Left renal cortex interstitium (tissue), 4 donors: ENCODE data around the gene CAMK1D. TPM values are rescaled to one million over a fixed set of nuclear protein-coding genes. Genes with fewer than 3 reads are reported as not detected.
"Not testable (repeated sequence)": the region's sequence is repeated elsewhere in the genome, so short reads cannot be mapped to it uniquely, and the experiment has no call there.

ENCODE experiments used
- DNase-seq, 4 donors: peaks; one replicate each; pipeline ENCODE4 v3.0.0-alpha.2; 2013; ENCODE audit warnings: low read depth in 4 of 4, low spot score in 2 of 4, missing footprints in 1 of 4
- polyA plus RNA-seq, 4 donors: library from polyadenylated mRNA; unstranded; fragments of 120-200 nt; gene quantifications; one replicate each; pipeline ENCODE4 v1.2.1, GENCODE V29; 2013; ENCODE audit not compliant: insufficient read length in 4 of 4

The CAMK1D gene
- polyA plus RNA-seq, 4 donors: 10.1 to 13.0 (median 10.8) TPM

DNA sequence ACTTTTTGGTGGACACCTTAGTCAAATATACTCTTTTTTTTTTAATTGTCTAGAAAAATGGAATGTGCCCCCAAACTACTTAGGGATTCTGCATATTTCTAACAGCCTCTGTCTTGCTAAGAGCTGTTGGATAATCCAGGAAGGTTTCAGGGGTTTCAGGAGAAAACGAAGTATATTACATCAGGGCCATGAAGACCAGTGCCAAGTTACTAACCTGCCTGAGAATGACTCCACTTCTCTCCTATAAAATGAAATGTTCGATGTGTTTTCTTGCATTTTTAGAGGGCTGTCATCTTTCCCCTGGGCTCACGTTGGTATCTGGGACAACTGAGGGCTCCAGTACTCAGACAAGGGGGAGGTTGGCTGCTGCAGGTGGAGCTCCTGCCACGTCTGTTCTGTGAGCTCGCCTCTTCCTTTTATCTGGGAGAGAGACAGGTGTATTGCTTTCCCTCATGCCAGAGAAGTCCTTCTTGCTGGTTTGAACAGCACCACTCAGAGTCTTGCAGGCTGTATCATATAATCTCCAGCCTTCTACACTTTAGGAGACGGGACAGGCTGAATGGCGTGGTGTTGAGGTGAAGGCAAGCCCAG lies 71.3 kb downstream of the CAMK1D start:
- no peak for DNase-seq

DNA sequence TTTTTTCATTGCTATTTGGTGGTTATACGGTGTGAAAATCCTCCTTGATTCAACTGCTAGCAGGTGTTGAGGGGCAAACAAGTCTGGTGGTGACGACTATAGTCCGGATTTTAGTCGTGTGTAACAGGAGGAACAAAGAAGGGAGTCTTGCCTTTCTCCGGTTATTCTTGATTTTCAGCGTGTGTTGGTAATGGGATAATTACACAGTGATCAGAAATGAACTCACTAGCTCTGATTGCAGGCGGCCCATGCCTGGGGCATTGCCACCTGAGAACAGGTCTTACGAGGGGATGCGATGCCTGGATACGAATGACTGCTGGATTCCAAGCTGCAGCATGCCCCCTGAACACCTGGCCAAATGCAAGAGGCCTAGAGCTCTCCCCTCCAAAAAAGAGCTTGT lies 72.8 kb downstream of the CAMK1D start:
- DNase-seq: no peak

DNA sequence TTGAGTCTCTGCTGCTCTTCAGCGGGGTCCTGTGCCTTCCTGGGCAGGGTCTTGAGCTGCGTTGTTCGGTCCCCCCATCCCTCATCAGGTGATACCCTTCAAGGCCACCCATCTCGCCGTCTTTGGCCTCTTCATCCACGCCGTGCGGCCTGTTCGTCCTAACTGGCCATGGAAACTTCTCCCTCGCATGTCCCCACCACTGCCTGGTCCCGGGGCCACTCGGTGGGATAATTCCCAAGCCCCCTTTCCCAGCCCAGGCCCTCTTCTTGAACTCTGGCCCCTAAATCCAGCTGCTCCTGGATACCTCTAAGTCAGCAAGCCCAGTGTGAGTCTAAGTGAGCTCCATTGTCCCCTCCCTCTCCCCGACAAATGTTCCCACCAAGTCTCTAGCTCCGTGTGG lies 74.5 kb downstream of the CAMK1D start:
- no peak for DNase-seq

DNA sequence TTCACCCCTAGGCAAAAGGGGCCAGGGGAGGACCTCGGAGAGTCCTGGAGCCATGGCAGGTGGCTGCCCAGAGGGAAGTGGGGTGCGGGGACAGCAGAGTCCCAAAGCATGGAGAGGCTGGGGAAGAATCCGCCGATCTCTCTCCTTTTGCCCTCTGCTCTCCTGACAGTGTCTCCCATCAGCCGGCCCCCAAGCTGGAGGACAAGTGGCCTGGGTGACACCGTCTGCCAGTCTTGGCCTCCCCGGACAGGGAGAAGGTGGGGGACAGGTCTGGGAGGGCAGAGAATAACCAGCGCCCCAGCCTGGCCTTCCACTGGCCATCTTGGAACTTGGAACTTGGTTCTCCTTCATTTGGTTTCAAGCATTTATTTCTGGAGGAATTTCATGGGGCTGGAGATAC lies 77.9 kb downstream of the CAMK1D start:
- no peak for DNase-seq

DNA sequence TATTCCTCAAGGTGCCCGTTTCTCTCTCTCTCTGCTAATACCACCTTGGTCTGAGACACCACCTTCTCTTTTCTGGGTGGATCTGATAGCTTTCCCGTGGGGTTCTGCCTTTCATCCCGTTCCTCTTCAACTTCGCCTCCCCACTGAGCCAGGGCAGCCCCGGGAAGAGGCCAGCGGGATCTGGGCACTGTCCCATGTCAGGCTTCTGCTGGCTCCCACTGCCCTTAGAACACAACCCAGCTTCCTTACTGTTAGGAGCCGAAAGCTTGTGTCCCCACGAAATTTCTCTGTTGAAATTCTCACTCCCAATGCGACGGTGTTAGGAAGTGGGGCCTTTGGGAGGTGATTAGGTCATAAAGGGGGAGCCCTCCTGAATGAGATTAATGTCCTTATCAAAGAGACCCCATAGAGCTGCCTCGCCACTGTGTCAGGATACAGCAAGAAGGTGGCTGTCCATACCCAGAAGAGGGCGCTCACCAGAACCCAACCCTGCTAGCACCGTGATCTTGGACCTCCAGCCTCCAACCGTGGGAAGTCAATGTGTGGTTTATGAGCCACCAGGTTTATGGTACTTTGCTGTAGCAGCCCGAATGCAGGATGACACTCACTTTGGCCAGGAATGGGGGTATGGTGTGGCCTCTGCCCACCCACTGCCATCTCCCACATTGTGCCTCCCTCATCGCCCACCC lies 79.2 kb downstream of the CAMK1D start:
- no peak for DNase-seq

DNA sequence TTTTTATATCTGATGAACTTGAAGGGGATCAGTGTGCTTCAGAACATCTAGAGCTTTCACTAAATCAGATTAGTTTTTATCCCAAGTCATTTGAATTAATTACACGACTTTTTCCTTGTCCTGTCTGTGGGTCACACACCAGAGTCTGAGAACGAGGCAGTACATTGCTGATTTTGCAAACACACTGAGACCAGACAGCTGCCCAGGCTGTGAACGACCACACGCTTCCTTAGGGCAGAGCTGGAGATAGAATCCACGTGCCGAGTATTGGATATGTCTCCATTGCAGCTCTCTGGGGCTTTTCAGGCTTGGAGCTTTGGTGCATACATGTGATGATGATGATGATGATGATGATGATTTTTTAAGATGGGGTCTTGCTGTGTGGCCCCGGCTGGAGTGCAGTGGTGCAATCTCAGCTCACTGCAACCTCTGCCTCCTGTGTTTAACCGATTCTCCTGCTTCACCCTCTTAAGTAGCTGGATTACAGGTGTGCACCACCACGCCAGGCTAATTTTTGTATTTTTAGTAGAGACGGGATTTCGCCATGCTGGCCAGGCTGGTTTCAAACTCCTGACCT lies 81.1 kb downstream of the CAMK1D start:
- no peak for DNase-seq

DNA sequence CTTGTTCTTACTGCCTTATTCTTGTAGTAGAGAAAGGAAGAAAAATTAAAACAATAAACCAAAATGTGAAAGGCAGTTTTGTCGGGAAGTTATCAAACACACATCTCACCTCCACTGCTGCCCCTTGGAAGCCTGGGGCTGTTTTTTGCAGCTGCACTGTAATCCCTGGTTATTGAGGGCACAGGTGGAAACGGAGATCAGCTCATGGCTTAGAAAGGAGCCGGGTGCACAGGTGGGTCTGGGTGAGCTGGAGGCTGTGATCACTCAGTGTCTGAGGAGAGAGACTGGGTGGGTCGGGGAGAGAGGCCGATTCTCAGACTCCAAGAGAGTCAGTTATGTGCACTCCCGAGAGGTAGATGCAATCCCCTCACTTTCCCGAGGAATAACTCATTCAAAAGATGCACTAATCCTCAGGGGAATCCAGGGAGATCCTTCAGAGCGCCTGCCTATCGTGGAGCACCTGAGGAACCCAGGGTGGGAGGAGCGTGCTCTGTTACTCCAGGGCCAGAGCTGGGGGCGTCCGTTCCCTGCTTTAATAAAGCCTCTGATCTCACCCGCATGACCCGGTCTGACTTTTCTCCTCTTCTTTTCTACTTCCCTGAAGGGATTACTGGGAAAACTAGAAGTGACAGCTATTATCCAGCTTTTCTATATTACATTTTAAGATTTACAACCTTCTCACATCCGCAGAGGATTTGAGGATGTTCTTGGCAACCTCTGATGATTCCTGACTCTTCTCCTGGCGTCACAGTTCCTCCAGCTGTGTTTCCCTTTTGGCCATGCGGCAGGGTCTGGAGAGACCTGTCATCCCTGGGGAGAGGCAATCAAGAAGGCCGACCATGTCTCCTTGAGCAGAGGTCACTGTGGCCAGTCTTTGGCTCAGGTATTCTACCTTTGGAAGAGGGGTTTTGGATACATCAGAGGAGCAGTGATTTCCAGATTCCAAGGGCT lies 82.1 kb downstream of the CAMK1D start:
- no peak for DNase-seq

DNA sequence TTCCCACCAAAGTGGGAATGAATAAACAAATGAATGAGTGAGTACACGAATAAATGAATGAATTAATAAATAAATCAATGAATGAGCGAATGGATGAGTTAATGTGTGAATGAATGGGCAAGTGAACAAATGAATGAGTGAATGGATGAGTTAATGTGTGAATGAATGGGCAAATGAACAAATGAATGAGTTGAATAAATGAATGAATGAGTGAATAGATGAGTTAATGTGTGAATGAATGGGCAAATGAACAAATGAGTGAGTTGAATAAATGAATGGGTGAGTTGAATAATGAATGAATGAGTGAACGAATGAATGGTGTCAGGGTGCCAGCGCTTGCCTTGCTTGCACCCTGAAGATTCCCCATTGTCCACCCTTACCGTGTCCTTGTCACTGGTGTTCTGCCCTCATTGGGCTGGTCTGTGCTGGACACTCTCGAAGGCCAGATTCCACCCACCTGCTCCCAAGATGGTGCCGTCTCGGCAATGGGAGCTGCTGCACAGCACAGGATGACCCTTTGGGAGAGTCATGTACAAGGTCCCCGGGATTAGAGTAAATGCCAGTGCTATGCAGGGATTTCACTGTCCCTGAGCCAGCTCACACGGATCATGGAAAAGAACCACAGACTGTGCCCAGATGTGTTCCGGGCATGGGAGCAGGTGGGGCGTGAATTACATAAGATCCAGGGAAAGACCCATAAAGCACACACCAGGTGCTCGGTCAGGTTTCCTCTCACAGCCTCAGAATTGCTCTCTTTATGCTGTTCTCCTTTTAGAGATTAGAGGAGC lies 83.2 kb downstream of the CAMK1D start:
- no peak for DNase-seq

DNA sequence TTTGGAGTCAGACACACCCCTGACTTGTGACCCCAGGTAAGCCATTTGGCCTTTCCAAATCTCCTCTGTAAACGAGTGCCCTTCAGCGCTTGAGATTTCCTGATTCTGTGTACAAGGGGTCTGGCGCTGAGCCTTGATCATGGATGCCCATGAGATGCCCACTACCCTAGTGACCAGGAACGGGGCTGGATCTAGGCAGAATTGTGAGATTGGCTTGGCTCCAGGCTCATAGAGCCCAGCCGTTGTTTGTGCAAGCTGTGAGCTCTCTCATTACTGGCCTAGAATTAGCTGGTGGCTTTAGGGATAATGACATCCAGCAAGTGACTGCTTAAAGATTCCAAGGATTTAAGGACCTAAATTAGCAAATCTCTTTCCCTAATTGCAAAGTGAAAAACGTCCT lies 84.9 kb downstream of the CAMK1D start:
- no peak for DNase-seq

DNA sequence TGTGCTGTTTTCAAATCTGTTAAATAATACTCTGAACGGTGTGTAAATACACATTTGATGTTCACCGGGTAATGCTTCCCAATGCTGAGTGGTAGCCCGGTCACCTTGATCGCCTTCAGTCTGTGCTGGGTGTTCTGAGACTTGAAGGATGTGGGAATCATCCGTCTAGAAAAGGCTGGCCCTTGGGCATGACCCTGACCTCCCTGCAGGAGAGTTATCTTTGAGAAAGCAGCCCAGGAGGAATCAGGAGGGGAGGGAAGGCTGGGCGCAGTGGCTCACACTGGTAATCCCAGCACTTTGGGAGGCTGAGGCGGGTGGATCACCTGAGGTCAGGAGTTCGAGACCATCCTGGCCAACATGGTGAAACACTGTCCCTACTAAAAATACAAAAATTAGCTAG lies 85.3 kb downstream of the CAMK1D start:
- DNase-seq: not testable (repeated sequence)

DNA sequence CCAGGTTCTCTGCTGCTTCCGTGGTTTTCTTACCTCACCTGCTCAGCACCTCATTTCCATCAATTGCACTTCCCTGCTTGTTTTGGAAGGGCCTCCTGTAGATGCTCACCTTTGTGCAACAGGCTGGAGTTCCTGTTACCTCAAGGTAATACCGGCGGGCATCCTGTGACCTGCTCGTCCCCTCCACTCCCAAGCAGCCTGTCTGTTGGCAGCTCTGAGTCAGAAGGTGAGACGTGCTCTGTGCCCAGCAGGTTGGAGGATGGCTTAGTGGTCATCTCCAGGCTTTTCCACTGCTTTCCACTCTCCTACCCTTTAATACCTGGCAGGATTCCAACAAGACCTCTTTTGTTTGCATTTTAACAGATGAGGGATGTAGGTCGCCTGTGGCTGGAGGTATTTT lies 86.0 kb downstream of the CAMK1D start:
- DNase-seq: no peak

DNA sequence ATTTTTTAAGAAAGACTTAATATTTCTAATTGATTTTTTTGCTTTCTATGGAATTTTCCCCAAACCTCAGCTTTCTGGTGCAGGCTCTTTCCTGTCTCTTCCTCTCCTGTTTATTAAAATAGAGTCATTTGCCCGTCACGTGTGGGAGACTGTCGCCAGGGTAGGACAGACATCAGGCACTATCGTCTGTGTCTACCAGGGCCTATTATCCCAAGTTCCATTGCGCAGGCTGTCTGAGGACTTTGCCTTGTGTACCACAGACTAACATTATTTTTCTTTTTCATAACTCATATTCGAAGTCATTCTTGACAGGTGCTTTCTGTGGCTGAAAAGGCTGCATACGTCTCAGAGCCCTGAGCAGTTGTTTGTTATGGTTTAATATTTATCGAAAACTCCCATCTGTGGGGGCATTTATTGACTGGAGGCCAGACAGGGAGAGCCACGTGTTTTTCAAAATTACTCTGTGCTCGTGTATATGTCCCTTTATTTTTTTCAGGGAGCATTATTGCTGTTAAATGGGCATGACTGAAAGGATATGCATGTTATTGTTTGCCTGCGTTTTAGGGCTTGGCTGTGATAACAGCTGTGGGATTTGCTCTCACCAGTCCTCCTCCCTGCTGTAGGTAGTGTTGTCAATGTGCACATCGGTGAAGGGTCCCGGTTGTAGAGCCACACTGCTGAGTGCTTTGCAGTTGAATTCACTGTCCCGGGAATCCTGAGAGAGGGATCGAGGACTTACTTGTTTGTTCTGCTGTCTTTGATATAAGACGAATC lies 89.8 kb downstream of the CAMK1D start:
- DNase-seq: no peak

DNA sequence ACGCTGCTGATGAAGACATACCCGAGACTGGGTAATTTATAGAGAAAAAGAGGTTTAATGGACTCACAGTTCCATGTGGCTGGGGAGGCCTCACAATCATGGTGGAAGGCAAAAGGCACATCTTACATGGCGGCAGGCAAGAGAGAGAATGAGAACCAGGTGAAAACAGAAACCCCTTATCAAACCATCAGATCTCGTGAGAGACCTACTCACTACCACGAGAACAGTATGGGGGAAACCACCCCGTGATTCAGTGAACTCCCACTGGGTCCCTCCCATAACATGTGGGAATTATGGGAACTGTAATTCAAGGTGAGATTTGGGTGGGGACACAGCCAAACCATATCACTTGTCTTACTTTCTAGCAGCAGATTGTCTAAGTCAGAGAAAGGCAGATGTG lies 90.4 kb downstream of the CAMK1D start:
- not testable (repeated sequence) for DNase-seq

DNA sequence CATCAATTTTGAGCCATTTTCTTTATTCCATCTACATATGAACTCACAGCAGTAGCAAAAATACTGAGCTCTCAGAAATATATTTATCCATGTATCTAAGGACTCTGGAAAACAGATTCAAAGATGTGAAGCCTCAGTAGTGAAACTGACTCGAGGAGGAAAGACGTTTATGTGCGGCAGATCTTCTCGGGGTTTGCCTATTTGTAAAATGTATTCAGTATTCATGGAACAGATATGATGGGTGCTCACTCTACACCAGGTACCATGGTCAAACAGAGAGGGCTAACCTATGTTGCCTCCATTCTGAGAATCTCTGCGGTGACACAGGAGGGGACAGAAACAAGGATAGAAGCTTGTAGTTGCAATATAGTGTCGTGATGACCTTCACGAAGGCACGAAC lies 93.7 kb downstream of the CAMK1D start:
- DNase-seq: no peak

DNA sequence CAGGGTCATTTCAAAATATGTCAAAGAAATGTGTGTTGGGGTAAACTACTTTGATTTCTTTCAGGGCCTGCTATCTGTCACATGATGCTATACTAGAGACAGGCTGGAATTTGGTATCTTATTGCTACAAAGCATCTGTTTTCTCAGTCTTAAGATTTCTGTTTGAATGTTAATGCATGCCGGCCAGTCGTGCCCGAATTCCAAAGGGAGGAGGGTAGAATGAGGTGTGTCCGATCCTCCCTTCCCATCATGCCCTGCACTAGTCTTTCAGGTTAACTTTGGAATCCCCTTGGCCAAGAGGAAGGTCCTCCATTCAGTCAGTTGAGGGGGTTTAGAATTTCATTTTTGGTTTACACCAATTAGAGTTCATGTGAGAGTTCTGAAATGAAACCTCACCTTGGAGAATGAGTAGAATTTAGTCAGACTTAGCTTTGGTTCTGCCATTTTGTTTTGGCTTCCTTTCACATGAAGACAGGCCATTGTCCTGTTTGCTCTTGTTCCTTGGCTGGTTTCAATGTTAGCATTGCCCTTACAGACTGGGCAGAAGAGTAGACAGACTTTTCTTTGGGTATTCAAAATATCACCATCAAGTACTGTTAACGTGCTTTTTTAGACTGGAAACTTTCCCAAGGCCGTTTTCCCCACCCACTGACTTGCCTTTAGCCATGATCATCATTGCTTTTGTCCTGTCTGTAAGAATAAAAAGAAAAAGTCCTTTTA lies 95.8 kb downstream of the CAMK1D start:
- no peak for DNase-seq

DNA sequence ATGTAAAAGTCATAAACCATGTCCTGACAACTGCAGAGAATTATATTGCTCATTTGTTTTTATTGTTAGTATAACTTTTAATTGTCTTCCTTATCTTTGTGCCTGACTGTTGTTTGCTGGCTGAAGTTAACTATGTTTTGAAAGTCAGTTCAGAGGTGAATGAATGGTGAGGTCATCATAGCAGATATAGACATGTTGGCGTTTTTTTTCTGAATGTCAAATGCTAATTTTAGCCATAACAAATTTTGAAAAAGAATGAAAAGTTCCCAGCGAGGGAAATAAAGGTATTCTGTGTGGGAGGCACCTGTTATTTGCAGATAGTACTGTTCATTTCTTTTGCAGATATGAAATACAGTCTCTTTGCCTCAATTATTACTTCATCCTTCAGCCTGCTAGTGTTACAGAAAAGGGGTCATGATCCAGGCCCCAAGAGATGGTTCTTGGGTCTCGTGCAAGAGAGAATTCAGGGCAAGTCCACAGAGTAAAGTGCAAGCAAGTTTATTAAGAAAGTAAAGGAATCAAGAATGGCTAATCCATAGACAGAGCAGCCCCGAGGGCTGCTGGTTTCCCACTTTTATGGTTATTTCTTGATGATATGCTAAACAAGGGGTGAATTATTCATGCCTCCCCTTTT lies 96.5 kb downstream of the CAMK1D start:
- no peak for DNase-seq

DNA sequence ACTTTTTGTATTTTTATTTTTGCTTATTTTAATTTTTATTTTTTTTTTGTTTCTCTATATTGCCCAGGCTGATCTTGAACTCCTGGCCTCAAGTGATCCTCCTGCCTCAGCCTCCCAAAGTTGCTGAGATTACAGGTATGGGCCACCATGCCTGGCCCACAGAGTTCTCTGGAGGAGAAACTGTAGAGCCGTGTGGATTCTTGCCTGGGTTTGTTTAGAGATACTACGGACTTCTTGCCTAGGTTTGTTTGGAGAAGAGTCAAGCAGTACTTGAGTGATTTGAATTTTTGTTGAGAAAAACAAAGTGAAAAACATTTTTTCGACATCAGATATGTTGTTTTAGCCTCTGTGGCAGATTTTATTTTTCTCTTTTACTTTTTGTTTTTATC lies 99.0 kb downstream of the CAMK1D start:
- DNase-seq: no peak

DNA sequence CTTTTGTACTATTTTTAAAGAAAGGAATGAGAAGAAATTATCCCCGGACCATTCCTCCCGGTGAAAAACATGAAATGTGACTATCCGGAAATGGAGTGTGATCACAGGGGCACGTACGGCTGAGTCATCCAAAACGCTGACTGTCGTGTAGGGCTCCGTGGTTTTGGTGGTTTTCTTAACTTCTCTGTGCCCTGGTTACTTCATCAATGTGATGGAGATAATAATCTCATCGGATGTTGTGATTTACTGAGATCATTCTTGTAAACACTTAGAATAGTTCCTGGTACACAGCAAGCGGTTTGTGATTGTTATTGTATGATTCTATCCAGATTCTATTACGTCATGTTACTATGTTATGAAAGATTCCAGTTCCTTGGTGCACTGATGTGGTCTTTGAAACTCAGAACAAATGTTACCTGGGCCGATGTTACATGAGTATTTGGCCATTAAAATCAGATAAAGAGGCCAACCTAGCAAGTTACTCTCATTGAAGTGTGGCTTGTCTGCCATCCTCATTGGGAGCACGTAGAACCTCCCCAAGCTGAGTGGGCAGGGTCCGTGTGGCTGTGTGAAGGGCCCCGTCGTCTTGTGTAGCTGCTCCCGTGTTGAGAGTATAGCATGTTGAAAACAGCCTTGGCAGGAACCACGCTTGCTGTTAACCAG lies 99.5 kb downstream of the CAMK1D start:
- DNase-seq: no peak
